Urothelium cell line (cell line): ENCODE measurements around the gene MAP3K20.
"Not testable (repeated sequence)": the region's sequence is repeated elsewhere in the genome, so short reads cannot be mapped to it uniquely, and the experiment has no call there.

ENCODE experiments used
- DNase-seq: peaks from one replicate; pipeline ENCODE4 v3.0.0; 2011; ENCODE audit warnings: low spot score, mixed read lengths
- FAIRE-seq: peaks from 2 replicates; lab custom pipeline; 2011; peaks lifted over from hg19 to GRCh38; lab: Jason Lieb, UNC

The MAP3K20 gene

DNA sequence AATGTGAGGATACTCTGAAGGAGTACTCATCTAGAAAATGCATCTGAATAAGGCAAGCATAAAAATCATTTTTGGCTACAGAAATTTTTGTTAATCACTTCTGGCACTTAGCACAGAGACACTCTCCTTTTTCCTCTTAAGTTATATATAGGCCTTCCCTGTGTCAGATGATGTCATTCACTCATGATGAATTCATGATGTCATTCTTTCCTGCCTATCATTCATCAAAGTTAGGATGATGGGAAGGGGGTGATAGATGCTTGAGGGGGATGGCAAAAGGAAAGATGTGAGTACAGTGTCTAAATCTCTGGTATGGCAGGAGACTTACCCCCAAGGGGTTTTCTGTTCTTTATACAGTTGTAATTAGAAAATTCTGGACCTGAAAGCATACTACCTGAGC lies 42.0 kb downstream of the MAP3K20 start:
- DNase-seq (no peak), FAIRE-seq (no peak)

DNA sequence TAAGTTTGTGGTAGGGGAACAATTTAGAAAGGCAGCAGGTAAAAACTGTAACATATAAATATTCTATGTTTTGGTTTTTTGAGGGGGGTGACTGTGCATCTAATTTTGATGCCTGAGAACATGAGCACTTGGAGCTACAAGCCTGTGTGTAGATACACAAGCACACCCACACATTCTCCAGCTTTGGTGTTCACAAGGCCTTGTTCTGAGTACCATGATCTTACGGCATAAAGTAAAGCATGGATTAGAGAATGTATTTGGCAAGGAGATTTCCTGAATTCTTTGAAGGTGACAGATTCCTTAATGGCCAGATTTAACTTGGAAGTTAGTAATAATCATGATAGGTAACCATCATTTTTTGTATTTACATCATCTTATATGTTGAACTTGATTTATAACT lies 42.7 kb downstream of the MAP3K20 start:
- no peak for FAIRE-seq
- DNase-seq = no peak

DNA sequence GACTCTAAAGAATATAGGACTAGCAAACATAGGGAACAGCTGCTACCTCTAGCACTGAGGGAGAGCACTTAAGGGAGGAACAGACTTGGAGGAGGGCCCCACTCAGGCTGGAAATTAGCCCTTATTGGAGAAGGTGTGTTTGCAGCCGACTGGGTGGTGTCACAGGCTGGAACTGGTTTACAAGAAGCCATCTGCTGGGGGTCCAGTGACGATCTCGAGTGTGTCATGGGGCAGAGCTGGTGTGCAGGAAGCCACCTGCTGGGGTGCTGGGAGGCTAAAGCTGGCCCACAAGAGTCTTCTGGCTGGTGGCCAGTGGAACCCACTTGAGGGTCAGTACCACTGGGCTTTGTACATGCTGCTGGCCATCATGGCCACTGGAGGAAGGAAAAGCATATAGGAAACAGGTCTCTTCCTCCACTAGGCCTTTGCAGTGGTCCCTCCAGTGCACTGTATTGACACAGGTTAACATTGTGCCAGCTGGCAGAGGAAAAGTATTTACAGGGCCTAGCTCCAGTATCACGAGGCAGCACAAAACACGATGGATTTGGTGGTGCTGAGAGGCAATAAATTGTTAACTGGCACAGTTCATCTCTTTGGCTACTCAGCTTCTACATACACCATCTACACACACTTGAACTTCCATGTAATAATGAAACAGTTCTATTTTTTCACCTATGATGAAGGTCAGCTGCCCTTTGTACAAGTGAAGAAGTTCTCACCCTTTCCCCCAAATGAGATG lies 43.6 kb downstream of the MAP3K20 start:
- no peak for FAIRE-seq
- DNase-seq = no peak

DNA sequence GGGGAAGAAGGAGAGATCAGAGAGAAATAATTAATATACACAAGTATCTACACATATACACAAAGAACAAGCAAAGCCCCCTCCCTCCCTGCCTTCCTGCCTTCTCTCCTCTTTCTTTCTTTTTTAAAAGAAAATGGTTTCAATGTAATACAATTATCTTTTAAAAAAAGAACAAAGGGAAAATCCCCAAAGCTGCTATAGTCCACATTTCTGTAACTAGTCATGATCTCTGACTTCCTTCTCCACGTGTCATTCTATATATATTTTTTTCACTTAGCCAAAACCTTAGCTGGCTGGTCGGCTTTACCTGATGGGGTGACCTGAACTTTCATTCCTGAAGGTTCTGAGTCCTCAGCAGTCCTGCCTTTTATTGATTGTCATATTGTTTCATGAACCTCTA lies 44.3 kb downstream of the MAP3K20 start:
- FAIRE-seq = no peak
- DNase-seq = no peak

DNA sequence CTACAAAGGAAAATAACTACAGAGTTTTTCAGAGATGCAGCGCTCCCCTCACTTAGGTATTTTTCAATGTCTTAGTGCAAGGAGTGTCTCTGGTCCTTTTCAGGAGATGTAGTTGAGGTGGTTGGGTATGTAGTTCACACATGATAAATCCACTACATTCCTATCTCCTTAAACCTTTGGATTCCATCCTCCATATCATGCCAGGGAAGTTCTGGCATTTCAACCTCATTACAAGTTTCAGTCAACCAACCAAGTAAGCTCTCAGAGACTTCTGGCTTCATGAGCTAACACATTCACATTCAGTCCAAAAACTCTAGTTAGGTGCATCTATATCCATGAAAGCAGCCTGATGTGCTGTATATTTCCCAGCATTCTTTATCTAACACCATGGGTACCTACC lies 47.3 kb downstream of the MAP3K20 start:
- no peak for FAIRE-seq

DNA sequence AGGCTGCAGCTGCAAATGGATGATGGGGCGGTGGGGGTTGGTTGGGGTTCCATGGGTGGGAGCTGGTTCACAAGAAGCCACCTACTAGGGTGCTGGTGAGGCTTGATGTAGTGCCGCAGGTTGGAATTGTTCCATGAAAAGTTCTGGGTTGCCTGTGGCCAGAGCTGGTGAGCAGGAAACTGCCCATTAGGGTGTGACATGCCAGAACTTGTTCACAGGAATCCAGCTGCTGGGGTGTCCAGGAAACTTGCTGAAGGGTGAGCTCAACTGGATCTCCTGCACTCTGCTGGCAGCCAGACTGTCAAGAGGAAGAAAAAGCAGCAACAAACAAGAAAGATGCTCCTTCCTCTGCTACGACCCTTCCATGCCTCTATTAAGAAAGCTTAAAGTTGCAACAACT lies 48.8 kb downstream of the MAP3K20 start:
- DNase-seq (no peak), FAIRE-seq (no peak)

More for the DNA sequence above, 47.3 kb downstream of the MAP3K20 start:
- DNase-seq = no peak

DNA sequence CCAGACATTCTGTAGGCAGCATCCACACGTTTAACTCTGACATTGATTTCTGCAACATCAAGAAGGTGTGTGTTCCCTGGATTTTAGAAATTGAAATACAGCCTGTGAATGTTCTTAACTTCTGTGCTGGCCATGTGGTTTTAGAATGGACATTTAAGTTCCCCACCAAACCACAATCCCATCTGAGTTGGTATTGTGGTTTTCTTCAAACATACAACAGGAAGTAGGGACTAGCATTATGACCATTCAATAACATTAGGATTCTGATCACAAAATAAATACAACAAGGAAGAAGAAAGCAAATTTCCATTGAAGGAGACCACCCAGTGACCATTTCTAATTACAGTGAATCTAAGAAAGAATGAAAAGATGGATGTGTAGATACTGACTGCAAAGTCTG lies 51.2 kb downstream of the MAP3K20 start:
- DNase-seq = no peak
- FAIRE-seq = no peak

DNA sequence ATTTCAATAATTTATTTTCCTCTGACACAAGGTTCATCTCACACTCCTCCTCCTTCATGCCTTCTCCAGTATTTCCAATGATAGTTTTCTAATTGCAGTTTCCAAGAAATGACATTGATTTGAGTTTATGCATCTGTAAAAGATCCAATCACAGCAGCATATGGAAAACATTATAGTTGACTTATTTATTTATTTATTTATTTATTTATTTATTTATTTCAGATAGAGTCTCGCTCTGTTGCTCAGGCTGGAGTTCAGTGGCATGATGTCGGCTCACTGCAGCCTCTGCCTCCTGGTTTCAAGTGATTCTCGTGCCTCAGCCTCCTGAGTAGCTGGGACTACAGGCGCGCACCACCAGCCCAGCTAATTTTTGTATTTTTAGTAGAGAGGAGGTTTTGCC lies 52.5 kb downstream of the MAP3K20 start:
- DNase-seq, FAIRE-seq: not testable (repeated sequence)

DNA sequence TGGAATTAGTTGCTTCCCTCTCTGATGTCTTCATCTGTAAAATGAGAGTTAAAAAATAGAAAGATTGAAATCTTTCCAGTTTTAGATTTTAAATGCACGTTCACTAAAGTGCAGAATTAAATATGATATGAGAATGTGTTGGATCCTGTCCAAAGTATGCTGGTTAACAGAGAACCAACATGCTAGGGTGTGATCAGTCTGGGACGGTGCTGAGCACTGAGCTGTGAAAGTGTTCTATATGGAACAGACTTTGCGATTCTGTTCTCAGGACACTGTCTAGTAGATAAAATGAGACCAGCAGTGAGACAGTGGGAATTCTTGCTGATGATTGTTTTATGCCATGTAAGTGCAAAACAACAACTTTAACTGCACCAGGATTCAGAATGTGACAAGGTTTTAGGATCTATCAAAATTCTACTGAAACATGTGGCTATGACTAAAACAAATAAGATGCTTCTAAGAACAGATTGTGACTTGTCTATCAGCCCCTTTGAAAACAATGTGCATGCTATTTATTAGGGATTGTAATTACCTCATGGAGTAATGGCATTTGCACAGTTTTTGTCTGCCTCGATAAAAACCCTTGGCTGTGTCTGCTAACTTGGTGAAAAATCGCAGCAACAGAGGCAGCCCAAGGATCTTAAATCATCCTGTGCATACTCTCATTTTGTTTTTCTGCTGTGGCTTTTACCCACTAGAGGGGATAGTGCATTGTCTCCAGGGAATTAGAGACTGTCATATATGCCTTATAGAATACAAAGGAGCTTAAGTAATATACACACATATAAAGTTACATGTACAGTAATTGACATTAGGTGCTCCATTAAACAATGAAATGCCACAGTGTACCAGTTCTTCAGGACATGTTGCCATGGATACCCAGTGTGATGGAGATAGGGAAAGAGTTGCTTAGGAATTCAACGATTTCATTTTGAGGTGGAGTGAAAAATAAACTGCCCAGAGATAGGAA lies 55.1 kb downstream of the MAP3K20 start:
- DNase-seq (no peak), FAIRE-seq (no peak)

DNA sequence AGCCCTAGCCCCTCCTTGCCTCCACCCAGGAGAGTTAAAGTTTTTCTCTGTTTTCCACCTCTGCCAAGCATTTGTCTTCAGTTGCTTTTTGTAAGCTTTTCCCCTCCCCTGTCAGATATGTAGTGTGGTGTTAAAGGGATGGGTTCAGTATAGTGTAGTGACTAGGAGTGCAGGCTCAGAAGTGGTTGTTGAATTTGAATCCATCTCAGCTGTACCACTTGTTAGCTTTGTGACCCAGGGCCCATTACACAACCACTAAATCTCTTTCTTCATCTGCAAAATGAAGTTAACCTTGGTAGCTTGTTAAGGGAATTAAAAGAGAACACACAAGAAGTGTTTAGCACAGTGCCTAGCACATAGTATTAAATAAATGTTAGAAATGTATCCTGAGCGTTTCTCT lies 56.9 kb downstream of the MAP3K20 start:
- DNase-seq = no peak
- no peak for FAIRE-seq

DNA sequence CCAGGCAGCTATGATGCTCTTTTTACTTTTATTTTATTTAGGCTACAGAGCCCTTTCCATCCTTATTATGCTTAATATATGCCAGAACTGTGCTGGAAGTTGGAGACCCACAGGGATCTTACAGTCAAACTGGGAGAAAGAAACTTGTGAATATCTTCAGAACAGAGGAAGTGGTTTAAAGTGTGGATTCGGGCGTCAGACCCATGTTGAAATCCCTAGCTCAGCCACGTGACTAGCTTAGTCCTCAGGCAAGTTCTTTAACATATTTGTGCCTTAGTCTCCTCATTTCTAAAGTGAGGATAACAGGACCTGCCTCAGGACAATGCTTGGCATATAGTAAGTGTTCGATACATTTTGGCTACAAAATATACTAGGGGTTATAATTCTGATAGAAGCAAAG lies 59.1 kb downstream of the MAP3K20 start:
- no peak for FAIRE-seq
- no peak for DNase-seq

DNA sequence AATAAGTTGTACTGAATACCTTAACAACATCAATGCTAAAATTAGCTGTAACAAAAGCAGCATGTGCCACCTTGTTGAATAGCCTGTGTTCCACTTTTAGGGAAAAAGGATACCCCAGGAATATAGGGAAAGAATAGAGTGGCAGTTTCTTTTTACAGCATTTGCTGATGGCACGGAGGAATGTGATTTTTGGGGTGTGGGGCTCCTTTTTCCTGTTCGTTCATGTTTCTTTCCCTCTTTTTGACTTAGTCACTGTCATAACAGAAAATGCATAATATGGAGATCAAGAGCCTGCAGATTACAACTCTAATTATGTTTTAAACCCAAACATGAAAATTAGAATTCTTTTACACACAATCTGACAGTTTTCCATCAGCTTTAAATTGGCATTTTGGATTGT lies 60.4 kb downstream of the MAP3K20 start:
- FAIRE-seq = no peak
- DNase-seq = no peak

DNA sequence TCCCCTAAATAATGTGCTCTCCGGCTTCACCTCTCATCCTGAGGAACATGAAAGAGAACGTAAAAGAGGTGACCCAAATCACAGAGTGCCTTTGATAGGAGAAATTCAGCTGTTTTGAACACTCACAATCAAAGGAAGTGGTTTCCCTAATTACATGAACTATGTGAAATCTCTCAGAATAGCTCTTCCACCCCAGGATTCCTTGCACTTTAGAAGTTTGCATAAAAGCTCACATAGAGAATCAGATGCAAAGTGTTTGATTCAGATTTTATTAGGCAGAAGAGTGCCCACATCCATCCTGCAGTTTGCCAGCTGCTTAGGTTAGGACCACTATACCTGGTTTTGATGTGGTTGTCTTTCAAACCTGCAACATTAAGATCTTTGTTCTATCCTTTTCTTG lies 61.0 kb downstream of the MAP3K20 start:
- no peak for DNase-seq
- no peak for FAIRE-seq

DNA sequence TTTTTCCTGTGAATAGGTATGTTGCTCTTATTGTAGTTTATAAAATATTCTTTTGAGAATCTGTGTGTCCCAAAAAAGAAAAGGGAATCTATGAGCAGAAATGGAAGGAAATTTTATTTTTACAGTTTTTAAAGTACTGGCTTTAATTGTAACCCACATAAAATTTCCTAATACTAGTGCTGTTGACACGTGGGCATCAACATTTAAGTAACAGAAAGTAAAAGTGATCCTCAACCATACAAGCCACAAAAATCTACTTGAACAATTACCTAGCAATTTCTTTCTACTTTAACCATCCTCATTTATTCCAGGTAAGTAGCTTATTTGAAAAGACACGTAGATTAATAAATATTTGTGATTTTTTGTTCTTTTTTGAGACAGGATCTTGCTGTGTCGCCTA lies 62.0 kb downstream of the MAP3K20 start:
- DNase-seq (no peak), FAIRE-seq (no peak)

DNA sequence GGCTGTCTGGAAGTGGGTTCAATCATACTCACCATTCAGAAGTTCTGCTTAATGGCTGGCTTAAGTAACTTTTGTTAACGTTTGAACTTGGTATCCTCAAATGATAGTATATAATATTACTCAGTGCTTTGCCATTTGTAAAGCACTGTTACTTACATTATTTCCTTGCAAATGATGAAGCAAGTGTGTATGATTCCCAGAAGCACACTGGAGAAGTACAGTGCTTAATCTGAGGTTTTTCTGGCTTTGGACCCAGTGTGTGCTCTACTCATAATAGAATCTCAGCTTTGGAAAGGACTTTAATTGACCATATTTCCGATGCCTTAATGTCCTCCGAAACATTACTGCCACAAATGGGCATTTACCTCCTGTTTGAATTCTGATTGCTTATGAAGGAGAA lies 63.3 kb downstream of the MAP3K20 start:
- DNase-seq (no peak), FAIRE-seq (no peak)

DNA sequence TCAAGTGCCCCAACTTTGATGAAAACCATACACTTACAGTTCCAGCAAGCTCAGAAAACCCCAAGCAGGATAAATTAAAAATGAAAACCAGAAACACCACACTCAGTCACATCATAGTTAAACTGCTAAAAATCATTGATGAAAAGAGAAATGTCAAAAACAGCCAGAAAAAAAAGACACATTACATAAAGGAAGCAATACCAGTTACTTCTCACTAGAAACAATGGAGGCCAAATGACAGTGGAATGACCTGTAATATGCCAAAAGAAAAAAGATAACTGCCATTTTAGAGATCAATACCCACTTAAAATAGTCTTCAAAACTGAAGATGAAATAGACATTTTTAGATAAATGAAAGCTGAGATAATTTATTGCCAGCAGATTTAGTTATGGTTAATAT lies 66.0 kb downstream of the MAP3K20 start:
- no peak for DNase-seq
- no peak for FAIRE-seq

DNA sequence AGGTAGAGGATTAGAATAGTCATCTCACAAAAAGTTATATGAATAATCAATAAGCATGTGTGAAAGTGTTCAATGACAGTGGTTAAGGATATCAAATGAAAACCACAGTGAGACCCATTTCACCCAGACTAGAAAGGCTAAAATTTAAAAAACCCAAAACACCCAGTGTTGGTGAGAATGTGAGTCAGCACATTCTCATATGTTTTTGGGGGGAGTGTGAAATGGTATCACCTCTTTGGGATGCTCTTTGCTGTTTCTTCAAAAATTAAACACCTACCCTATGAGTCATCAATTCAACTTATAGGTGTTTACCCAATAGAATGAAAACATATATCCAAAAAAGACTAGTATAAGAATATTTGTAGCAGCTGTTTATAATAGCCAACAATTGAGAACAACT lies 69.8 kb downstream of the MAP3K20 start:
- FAIRE-seq (no peak), DNase-seq (no peak)

DNA sequence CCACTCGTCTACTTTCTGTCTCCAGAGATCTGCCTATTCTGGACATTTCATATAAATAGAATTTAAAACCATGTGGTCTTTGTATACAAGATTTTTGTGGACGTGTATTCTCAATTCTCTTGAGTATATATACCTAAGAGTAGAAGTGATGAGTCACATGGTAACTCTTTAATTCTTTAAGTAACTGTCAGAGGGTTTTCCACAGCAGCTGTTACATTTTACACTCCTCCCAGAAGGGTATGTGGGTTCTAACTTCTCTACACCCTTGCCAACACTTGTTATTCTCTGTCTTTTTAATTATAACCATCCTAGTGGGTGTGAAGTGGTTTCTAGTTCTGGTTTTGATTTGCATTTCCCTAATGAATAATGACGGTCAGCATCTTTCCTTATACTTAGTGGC lies 70.9 kb downstream of the MAP3K20 start:
- FAIRE-seq = no peak

DNA sequence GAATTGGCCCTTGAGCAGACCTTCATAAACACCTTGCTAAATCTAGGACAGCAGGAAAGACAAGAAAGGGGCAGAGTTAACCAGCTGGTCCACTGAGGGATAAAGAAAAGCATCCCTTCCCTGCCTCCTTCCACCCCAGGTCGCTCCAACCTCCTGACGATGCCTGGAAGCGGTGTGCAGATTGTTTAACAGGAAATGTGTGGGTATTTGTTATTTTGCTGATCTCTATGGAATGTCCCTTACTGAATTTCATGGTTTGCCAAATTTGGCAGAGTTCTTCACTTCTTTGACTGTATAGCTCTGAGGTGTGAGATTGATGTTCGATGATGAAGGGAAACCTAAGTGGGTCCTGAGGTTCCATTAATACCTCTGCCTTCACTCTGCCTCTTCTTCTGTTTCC lies 72.9 kb downstream of the MAP3K20 start:
- FAIRE-seq = no peak
- DNase-seq = no peak

More for the DNA sequence above, 70.9 kb downstream of the MAP3K20 start:
- no peak for DNase-seq

DNA sequence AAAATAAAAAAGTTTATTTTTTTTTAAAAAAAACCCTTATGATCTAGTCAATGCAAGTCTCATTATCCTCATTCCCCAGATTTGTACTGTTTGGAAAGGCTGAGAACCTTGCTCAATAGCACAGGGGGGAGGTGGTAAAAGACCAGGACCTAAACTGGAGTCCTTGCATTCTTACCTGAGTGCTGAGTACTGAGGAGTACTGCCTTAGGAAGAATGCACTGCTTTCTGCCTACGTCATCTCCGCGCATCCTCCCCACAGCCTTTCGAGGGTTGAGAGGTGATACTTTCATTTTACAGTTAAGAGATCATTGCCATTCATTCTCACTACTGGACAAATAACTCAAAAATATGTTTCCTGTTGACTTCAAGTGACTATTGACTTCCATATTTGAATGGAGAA lies 73.8 kb downstream of the MAP3K20 start:
- DNase-seq = no peak
- FAIRE-seq = no peak

DNA sequence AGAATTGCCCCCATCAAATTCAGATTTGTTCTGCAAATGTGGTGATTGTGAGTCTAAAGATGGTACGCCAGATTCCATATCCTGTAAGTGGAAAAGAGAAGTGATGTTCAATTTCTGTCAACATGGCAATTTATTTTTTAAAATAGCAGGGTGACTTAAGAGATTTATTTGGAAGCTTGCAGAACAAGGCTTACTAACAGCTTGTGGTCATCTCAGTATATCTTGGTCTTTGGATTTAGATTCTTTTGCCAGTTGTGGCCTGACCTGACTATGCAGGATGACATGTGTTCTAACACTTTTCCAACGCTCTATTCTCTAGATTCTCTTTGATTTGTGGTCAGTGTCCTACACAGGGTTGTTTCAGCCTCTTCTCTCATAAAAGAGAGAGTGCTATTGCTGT lies 74.4 kb downstream of the MAP3K20 start:
- no peak for FAIRE-seq
- no peak for DNase-seq

DNA sequence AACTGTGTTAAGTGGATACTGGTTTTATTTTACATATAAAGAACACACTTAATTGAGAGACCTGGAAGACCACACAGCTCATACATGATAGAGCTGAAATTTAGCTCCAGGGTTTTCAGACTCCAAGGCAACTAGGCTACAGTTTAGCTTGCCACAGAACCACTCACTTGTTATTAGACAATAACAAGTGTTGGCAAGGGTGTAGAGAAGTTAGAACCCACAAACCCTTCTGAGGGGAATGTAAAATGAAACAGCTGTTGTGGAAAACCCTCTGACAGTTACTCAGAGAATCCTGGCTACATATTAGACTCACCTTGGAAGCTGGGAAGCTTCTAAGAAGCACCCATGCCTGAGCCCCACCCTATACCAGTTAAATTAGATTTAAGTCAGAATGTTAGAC lies 75.3 kb downstream of the MAP3K20 start:
- FAIRE-seq (no peak), DNase-seq (no peak)
